ENCODE measurements around the gene RAB36. TPM values are rescaled to one million over a fixed set of nuclear protein-coding genes. Genes with fewer than 3 reads are reported as not detected.

RAB36 gene
- polyA plus RNA-seq, 3 donors = 0.37 to 0.78 (median 0.49) TPM

- H3K4me2 ChIP-seq (replicated peaks; ENCODE audit: extremely low read depth, low read length, poor library complexity, severe bottlenecking) = peak overlapping the region; percentile 87
- peak overlapping the region; percentile 88 to 99 for H3K4me3 Mint-ChIP-seq
- peak overlapping the region; percentile 51 for H2AFZ ChIP-seq (ENCODE audit: insufficient read depth, low read depth, low read length, poor library complexity, severe bottlenecking)
Observed at GRCh38 chr22:23180893-23181720, 35.8 kb downstream of the RAB36 start.

More at GRCh38 chr22:23180893-23181720, 35.8 kb downstream of the RAB36 start:
- H3K27ac Mint-ChIP-seq = peak overlapping the region in 2 of 7 donors; percentile 41 to 42
- no peak for DNase-seq
- peak overlapping the region; percentile 53 for H3K9ac ChIP-seq (ENCODE audit: insufficient read depth, low read length, poor library complexity, severe bottlenecking)
- H3K4me1 Mint-ChIP-seq = peaks cover 66% of the 10 kb centered on the region
- peaks cover 0 to 16% (median 8%) of the 10 kb centered on the region in 3 donors for H3K27me3 Mint-ChIP-seq (ENCODE audit: low read depth in 3 of 3)
- H3K79me2 ChIP-seq (ENCODE audit: insufficient read depth, low read length) = peaks cover 52% of the 10 kb centered on the region
- no peak overlapping the region for H3K27ac ChIP-seq (ENCODE audit: low read depth in 1 of 2, low read length in 2 of 2)
- peaks cover 0 to 5% of the 10 kb centered on the region in 2 donors for H3K27me3 ChIP-seq (ENCODE audit: control insufficient read depth in 2 of 2, insufficient read depth in 2 of 2, low read length in 2 of 2)
- peaks cover 6 to 14% (median 10%) of the 10 kb centered on the region in 7 donors for H3K9me3 Mint-ChIP-seq
- intact Hi-C loops (cut with micrococcal nuclease) = loop anchor here in 1 of 2 donors (1.0 to 5.0 kb wide), 2 partner anchors 36 to 100 kb away; no protein-coding TSS in a partner anchor
- peaks cover 56 to 62% of the 10 kb centered on the region in 2 donors for H3K4me1 ChIP-seq (ENCODE audit: control insufficient read depth in 1 of 2, insufficient read depth in 2 of 2, low read length in 2 of 2)
- peaks cover 9 to 10% of the 10 kb centered on the region in 2 donors for H3K36me3 Mint-ChIP-seq
- H3K36me3 ChIP-seq (replicated peaks in 1 of 2; ENCODE audit: control insufficient read depth in 1 of 2, insufficient read depth in 2 of 2, low read length in 2 of 2) = no peaks in the 10 kb centered on the region
- peaks cover 42% of the 10 kb centered on the region for H4K20me1 ChIP-seq (ENCODE audit: insufficient read depth, low read length)
- under 1% methylated on average over 108 of the region's 112 CpGs for WGBS (ENCODE audit: insufficient coverage)
- no peak for TF ChIP-seq CTCF (IDR thresholded peaks at IDR 0.05)
- H3K9me3 ChIP-seq (replicated peaks in 1 of 2; ENCODE audit: control insufficient read depth in 1 of 2, insufficient read depth in 1 of 2, low read length in 2 of 2) = peaks cover 2 to 8% of the 10 kb centered on the region in 2 donors
- H3K4me3 ChIP-seq (replicated peaks in 1 of 3; ENCODE audit: low read depth in 2 of 3, low read length in 3 of 3) = peak overlapping the region; percentile 57 to 79 (median 78)
